Measurements from ENCODE around the gene ARPP19. TPM values are rescaled to one million over a fixed set of nuclear protein-coding genes. Genes with fewer than 3 reads are reported as not detected.

ARPP19 gene
- total RNA-seq, 1 experiment from 2014 or later = 184 TPM

DNA sequence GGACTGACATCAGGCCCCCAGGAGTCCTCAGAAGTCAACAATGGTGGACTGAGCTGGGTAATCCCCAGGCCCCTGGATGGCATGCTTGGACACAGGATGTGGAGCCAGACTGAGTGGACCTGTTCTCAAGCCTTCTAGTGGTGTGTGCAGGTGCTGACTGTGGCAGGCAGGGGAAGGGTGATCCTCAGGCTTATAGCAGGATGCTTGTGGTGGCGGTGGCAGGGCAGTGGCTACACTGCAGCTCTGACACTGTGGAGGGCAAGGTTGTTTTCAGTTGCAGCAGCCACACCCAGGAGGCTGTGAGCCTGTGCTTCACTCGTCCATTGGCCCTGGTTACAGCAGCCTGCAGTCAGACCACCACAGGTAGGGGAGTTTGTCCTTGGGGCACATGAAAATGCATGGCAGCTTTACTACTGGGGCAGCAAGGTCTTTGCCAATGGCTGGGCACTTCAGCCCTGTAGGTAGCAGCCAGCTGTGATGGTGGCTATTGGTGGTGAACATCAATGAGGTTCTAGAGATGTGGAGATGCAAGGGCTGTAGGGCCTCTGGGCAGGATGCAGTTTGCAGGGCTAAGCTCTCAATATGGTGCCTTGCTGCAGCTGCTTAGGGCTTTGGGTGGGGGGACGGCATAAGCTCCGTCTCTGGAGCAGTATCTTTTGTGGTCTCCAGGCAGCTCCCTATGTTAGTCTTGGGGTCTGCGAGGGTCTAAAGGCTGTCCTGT lies 22.6 kb downstream of the ARPP19 start:
- CTCF ChIA-PET = no interaction called here
- Histone ChIP-seq H3K4me3 (ENCODE audit: low read depth, low read length) (no peak overlapping the region), H3K27me3 (replicated peaks; ENCODE audit: control insufficient read depth, insufficient read depth, low read length) (no peaks in the 10 kb centered on the region), H3K9me3 (no peaks in the 10 kb centered on the region), H3K4me1 (no peaks in the 10 kb centered on the region), H3K36me3 (ENCODE audit: control insufficient read depth, insufficient read depth, low read length) (peaks cover 4% of the 10 kb centered on the region)
- Mint-ChIP-seq H3K27me3 (ENCODE audit: insufficient read depth, unreplicated experiment) (no peaks in the 10 kb centered on the region), H3K4me3 (ENCODE audit: unreplicated experiment) (no peak overlapping the region), H3K36me3 (ENCODE audit: insufficient read depth, unreplicated experiment) (peaks cover 56% of the 10 kb centered on the region), H3K4me1 (ENCODE audit: low read depth, unreplicated experiment) (no peaks in the 10 kb centered on the region), H3K9me3 (ENCODE audit: unreplicated experiment) (no peaks in the 10 kb centered on the region), H3K27ac (ENCODE audit: unreplicated experiment) (no peak overlapping the region)
- intact Hi-C loops (cut with micrococcal nuclease; ENCODE audit: unreplicated experiment) = no loop called here
- peak in 1 of 2 experiments; percentile 33 for DNase-seq
- TF ChIP-seq, protein P1, sequence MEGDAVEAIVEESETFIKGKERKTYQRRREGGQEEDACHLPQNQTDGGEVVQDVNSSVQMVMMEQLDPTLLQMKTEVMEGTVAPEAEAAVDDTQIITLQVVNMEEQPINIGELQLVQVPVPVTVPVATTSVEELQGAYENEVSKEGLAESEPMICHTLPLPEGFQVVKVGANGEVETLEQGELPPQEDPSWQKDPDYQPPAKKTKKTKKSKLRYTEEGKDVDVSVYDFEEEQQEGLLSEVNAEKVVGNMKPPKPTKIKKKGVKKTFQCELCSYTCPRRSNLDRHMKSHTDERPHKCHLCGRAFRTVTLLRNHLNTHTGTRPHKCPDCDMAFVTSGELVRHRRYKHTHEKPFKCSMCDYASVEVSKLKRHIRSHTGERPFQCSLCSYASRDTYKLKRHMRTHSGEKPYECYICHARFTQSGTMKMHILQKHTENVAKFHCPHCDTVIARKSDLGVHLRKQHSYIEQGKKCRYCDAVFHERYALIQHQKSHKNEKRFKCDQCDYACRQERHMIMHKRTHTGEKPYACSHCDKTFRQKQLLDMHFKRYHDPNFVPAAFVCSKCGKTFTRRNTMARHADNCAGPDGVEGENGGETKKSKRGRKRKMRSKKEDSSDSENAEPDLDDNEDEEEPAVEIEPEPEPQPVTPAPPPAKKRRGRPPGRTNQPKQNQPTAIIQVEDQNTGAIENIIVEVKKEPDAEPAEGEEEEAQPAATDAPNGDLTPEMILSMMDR (IDR thresholded peaks at IDR 0.05; ENCODE audit: insufficient read depth in 1 of 2, low read depth in 1 of 2, low read length in 1 of 2, severe bottlenecking in 1 of 2, unreplicated experiment in 1 of 2) = no peak
- POLR2A ChIA-PET = no interaction called here
- no TSS peak for BruUV-seq (replicated peaks)

DNA sequence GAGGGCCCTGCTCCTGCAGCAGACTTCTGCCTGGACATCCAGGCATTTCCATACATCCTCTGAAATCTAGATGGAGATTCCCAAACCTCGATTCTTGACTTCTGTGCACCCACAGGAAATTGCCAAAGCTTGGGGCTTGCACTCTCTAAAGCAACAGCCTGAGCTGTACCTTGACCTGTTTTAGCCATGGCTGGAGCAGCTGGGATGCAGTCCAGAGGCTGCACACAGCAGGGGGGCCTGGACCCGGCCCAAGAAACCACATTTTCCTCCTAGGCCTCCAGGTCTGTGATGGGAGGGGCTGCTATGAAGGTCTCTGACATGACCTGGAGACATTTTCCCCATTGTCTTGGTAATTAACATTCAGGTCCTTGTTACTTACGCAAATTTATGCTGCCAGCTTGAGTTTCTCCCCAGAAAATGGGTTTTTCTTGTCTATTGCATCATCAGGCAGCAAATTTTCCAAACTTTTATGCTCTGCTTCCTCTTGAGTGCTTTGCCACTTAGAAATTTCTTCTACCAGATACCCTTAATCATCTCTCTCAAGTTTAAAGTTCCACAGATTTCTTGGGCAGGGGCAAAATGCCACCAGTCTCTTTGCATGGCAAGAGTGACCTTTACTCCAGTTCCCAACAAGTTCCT lies 28.3 kb downstream of the ARPP19 start:
- TF ChIP-seq, protein P1 (IDR thresholded peaks at IDR 0.05; ENCODE audit: insufficient read depth in 1 of 2, low read depth in 1 of 2, low read length in 1 of 2, severe bottlenecking in 1 of 2, unreplicated experiment in 1 of 2) = no peak
- Histone ChIP-seq H3K4me1 (no peaks in the 10 kb centered on the region), H3K27me3 (replicated peaks; ENCODE audit: control insufficient read depth, insufficient read depth, low read length) (no peaks in the 10 kb centered on the region), H3K36me3 (ENCODE audit: control insufficient read depth, insufficient read depth, low read length) (no peaks in the 10 kb centered on the region), H3K9me3 (0 out of 2 replicates have a peak, but pooled peaks cover 3% of the 10 kb centered on the region), H3K4me3 (ENCODE audit: low read depth, low read length) (no peak overlapping the region)
- no peak overlapping the region for H3K27ac Mint-ChIP-seq (ENCODE audit: unreplicated experiment)
- BruUV-seq (replicated peaks) = no TSS peak
- DNase-seq = no peak
- H3K27me3 Mint-ChIP-seq (ENCODE audit: insufficient read depth, unreplicated experiment) = no peaks in the 10 kb centered on the region
- ChIA-PET POLR2A (no interaction called here), CTCF (no interaction called here)
- no peak overlapping the region for H3K4me3 Mint-ChIP-seq (ENCODE audit: unreplicated experiment)
- no peaks in the 10 kb centered on the region for H3K9me3 Mint-ChIP-seq (ENCODE audit: unreplicated experiment)
- peaks cover 16% of the 10 kb centered on the region for H3K36me3 Mint-ChIP-seq (ENCODE audit: insufficient read depth, unreplicated experiment)
- H3K4me1 Mint-ChIP-seq (ENCODE audit: low read depth, unreplicated experiment) = no peaks in the 10 kb centered on the region
- intact Hi-C loops (cut with micrococcal nuclease; ENCODE audit: unreplicated experiment) = no loop called here

DNA sequence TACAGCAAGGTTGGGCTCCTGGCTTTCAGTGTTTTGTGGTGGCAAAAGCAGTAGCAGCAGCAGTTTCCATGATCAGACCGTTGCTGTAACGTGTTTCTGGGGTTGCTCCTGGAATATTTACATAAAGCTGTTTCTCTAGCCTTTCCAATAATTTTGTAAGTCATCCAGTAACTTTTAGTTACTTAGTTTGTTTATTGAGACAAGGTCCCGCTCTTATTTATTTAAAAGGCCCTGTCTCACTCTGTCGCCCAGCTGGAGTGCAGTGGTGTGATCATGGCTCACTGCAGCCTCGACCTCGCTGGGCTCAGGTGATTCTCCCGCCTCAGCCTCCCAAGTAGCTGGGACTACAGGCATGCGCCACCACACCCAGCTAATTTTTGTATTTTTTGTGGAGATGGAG lies 31.4 kb downstream of the ARPP19 start:
- intact Hi-C loops (cut with micrococcal nuclease; ENCODE audit: unreplicated experiment) = no loop called here
- TF ChIP-seq, protein P1 (IDR thresholded peaks at IDR 0.05; ENCODE audit: insufficient read depth in 1 of 2, low read depth in 1 of 2, low read length in 1 of 2, severe bottlenecking in 1 of 2, unreplicated experiment in 1 of 2) = no peak
- Histone ChIP-seq H3K27me3 (replicated peaks; ENCODE audit: control insufficient read depth, insufficient read depth, low read length) (no peaks in the 10 kb centered on the region), H3K36me3 (ENCODE audit: control insufficient read depth, insufficient read depth, low read length) (no peaks in the 10 kb centered on the region), H3K9me3 (0 out of 2 replicates have a peak, but pooled peaks cover 3% of the 10 kb centered on the region), H3K4me3 (ENCODE audit: low read depth, low read length) (no peak overlapping the region), H3K4me1 (no peaks in the 10 kb centered on the region)
- CTCF ChIA-PET = no interaction called here
- Mint-ChIP-seq H3K36me3 (ENCODE audit: insufficient read depth, unreplicated experiment) (no peaks in the 10 kb centered on the region), H3K27ac (ENCODE audit: unreplicated experiment) (no peak overlapping the region), H3K4me1 (ENCODE audit: low read depth, unreplicated experiment) (no peaks in the 10 kb centered on the region), H3K27me3 (ENCODE audit: insufficient read depth, unreplicated experiment) (peaks cover 9% of the 10 kb centered on the region), H3K4me3 (ENCODE audit: unreplicated experiment) (no peak overlapping the region), H3K9me3 (ENCODE audit: unreplicated experiment) (no peaks in the 10 kb centered on the region)
- no TSS peak for BruUV-seq (replicated peaks)
- POLR2A ChIA-PET = no interaction called here
- no peak for DNase-seq

Measured in Caco-2 (cell line).